ENCODE results near the gene BMAL1. TPM values are rescaled to one million over a fixed set of nuclear protein-coding genes. Genes with fewer than 3 reads are reported as not detected.

The BMAL1 gene
- total and polyA plus RNA-seq, 10 donors = 6.5 to 58.4 (median 36.4) TPM

GRCh38 chr11:13362596-13363109, 85.1 kb downstream of the BMAL1 start:
- Histone ChIP-seq H3K36me3 (peaks cover 0 to 100% (median 88%) of the 10 kb centered on the region in 6 donors), H3K9me3 (no peaks in the 10 kb centered on the region), H3K4me1 (no peaks in the 10 kb centered on the region), H3K4me3 (no peak overlapping the region), H3K27ac (no peak overlapping the region), H3K27me3 (replicated peaks in 1 of 7) (no peaks in the 10 kb centered on the region)
- DNase-seq = no peak
- intact Hi-C loops (cut with DNase I; ENCODE audit: low total_unique reads) = no loop called here
- 93 to 97% (median 96%) methylated on average over 9 of the region's 9 CpGs for WGBS, 5 donors
- TF ChIP-seq POLR2A (IDR thresholded peaks at IDR 0.05) (no peak), POLR2AphosphoS5 (IDR thresholded peaks at IDR 0.05) (no peak), CTCF (IDR thresholded peaks at IDR 0.05 in 8 of 11, conservative IDR thresholded peaks at IDR 0.05 in 3 of 11) (no peak)

GRCh38 chr11:13364388-13364787, 86.8 kb downstream of the BMAL1 start:
- TF ChIP-seq CTCF (IDR thresholded peaks at IDR 0.05 in 8 of 11, conservative IDR thresholded peaks at IDR 0.05 in 3 of 11) = no peak
- TF ChIP-seq POLR2AphosphoS5 (IDR thresholded peaks at IDR 0.05) = no peak
- H3K36me3 ChIP-seq = peaks cover 0 to 100% (median 87%) of the 10 kb centered on the region in 6 donors
- H3K27ac ChIP-seq = no peak overlapping the region
- no peak for DNase-seq
- H3K4me3 ChIP-seq = no peak overlapping the region
- no peaks in the 10 kb centered on the region for H3K27me3 ChIP-seq (replicated peaks in 1 of 7)
- H3K9me3 ChIP-seq = no peaks in the 10 kb centered on the region
- no peaks in the 10 kb centered on the region for H3K4me1 ChIP-seq
- WGBS, 5 donors = 74 to 85% (median 82%) methylated on average over 2 of the region's 2 CpGs
- intact Hi-C loops (cut with DNase I; ENCODE audit: low total_unique reads) = no loop called here

GRCh38 chr11:13366266-13367026, 88.9 kb downstream of the BMAL1 start:
- Histone ChIP-seq H3K27ac (no peak overlapping the region), H3K9me3 (no peaks in the 10 kb centered on the region), H3K36me3 (peaks cover 0 to 100% (median 88%) of the 10 kb centered on the region in 6 donors), H3K4me1 (no peaks in the 10 kb centered on the region), H3K4me3 (no peak overlapping the region), H3K27me3 (replicated peaks in 1 of 7) (no peaks in the 10 kb centered on the region)
- intact Hi-C loops (cut with DNase I; ENCODE audit: low total_unique reads) = no loop called here
- TF ChIP-seq POLR2A (IDR thresholded peaks at IDR 0.05) = no peak
- TF ChIP-seq POLR2AphosphoS5 (IDR thresholded peaks at IDR 0.05) = no peak
- TF ChIP-seq CTCF (IDR thresholded peaks at IDR 0.05 in 8 of 11, conservative IDR thresholded peaks at IDR 0.05 in 3 of 11) = no peak
- 81 to 92% (median 88%) methylated on average over 7 of the region's 7 CpGs for WGBS, 5 donors
- no peak for DNase-seq

GRCh38 chr11:13367115-13367514, 89.5 kb downstream of the BMAL1 start:
- no peak for DNase-seq
- 86 to 93% (median 90%) methylated on average over 4 of the region's 4 CpGs for WGBS, 5 donors
- Histone ChIP-seq H3K36me3 (peaks cover 0 to 100% (median 88%) of the 10 kb centered on the region in 6 donors), H3K9me3 (no peaks in the 10 kb centered on the region), H3K4me1 (no peaks in the 10 kb centered on the region), H3K27me3 (replicated peaks in 1 of 7) (no peaks in the 10 kb centered on the region), H3K4me3 (no peak overlapping the region), H3K27ac (no peak overlapping the region)
- TF ChIP-seq POLR2AphosphoS5 (IDR thresholded peaks at IDR 0.05) = no peak
- TF ChIP-seq POLR2A (IDR thresholded peaks at IDR 0.05) = no peak
- no peak for TF ChIP-seq CTCF (IDR thresholded peaks at IDR 0.05 in 8 of 11, conservative IDR thresholded peaks at IDR 0.05 in 3 of 11)
- intact Hi-C loops (cut with DNase I; ENCODE audit: low total_unique reads) = no loop called here
